ENCODE measurements around the gene DAPK1. TPM values are rescaled to one million over a fixed set of nuclear protein-coding genes. Genes with fewer than 3 reads are reported as not detected.
A peak's percentile ranks its signal among the peaks of the same experiment; 100 is the strongest.

DAPK1 gene
- total and polyA plus RNA-seq, 3 experiments from 2014 or later: 3.7 to 4.3 TPM; not detected in 1

GRCh38 chr9:87618226-87618625, 120.6 kb downstream of the DAPK1 start:
- Mint-ChIP-seq H3K36me3 (no peaks in the 10 kb centered on the region), H3K4me3 (no peak overlapping the region), H3K27me3 (peaks cover 3 to 6% of the 10 kb centered on the region in 2 donors), H3K27ac (no peak overlapping the region), H3K4me1 (no peaks in the 10 kb centered on the region), H3K9me3 (peaks cover 0 to 2% (median 0%) of the 10 kb centered on the region in 5 donors)
- DNase-seq: no peak
- ChIA-PET CTCF (no interaction called here), POLR2A (no interaction called here)
- Histone ChIP-seq H3K27me3 (ENCODE audit: insufficient read depth, low read length, poor library complexity, severe bottlenecking) (no peaks in the 10 kb centered on the region), H3K9me3 (ENCODE audit: low read length) (no peaks in the 10 kb centered on the region), H3K4me3 (ENCODE audit: low read length) (no peak overlapping the region), H3K27ac (ENCODE audit: low read depth, low read length) (no peak overlapping the region), H3K4me1 (ENCODE audit: insufficient read depth, low read length) (no peaks in the 10 kb centered on the region), H3K36me3 (ENCODE audit: insufficient read depth, low read length) (no peaks in the 10 kb centered on the region)

DNA sequence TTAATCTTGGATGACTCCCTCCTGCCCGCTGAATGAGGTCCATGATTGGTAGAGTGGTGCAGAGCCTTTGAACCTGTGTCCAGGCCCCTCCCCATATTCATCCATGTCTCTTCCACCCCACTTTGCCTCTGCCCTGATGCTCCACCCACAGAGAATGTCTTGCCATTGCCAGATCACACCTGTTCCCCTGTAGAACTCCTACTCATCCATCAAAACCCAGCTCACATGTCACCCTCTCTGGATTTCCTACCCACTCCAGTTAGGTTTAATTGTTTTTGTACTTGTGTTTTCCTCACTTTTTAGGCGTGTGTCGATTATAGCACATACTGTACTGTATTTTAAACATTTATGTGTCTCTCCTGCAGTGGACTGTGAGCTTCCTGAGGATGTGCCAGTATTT, 121.3 kb downstream of the DAPK1 start:
- H3K4me1 ChIP-seq (ENCODE audit: insufficient read depth, low read length): no peaks in the 10 kb centered on the region
- Mint-ChIP-seq H3K27ac (no peak overlapping the region), H3K9me3 (peaks cover 0 to 2% (median 0%) of the 10 kb centered on the region in 5 donors), H3K36me3 (no peaks in the 10 kb centered on the region), H3K4me1 (no peaks in the 10 kb centered on the region), H3K27me3 (peaks cover 3 to 6% of the 10 kb centered on the region in 2 donors), H3K4me3 (no peak overlapping the region)
- H3K36me3 ChIP-seq (ENCODE audit: insufficient read depth, low read length): no peaks in the 10 kb centered on the region
- H3K27ac ChIP-seq (ENCODE audit: low read depth, low read length): no peak overlapping the region
- H3K27me3 ChIP-seq (ENCODE audit: insufficient read depth, low read length, poor library complexity, severe bottlenecking): no peaks in the 10 kb centered on the region
- H3K9me3 ChIP-seq (ENCODE audit: low read length): no peaks in the 10 kb centered on the region
- H3K4me3 ChIP-seq (ENCODE audit: low read length): no peak overlapping the region
- POLR2A ChIA-PET: no interaction called here
- DNase-seq: no peak
- CTCF ChIA-PET: no interaction called here

DNA sequence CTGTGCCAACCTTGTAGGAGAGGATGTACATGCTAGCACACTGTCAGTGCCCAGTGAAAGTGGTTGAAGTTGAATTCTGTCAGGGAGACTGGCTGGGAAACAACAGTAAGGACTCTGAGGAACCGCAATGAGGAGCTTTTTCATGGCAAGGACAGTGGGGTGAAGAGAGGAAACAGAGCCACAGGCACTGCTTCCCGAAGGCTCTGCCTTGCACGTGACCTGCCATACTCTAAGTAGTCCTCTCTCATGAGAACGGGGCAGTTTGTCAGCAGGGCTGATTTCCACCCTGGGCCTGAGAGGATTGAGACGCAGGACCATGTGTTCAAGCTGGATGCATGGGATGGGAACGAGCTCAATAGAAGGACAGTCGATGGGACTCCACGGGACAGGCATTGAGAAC, 121.7 kb downstream of the DAPK1 start:
- POLR2A ChIA-PET: no interaction called here
- H3K4me1 Mint-ChIP-seq: no peaks in the 10 kb centered on the region

DNA sequence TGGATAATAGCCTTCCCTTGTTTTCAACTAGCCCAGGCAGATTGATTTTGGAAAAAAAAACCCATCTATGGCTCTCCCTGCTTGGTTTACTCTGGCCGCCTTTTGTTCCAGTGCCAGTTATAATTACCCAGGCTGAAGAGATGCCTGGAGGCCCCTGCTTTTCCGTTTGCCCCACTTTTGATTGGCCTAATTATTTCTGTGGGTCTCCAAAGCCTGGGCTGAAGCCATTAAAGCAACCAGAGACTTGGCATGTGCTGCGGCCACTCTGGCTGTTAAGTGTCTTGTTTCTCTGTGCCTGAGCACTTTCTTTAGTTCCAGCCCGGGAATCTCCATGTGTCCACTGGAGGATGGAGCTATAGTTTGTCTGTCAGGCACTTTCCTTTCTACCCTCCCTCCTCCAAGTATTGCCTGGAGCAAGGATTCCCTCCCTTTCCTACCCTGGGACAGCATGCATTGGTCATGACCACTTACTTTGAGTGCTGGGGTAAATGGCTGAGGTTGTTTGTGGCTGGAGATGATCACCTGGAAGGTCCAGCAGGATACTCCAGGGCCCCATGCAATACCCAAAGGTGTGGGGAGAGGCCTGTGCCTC, 123.2 kb downstream of the DAPK1 start:
- CTCF ChIA-PET: no interaction called here
- Mint-ChIP-seq H3K27ac (no peak overlapping the region), H3K4me3 (no peak overlapping the region), H3K27me3 (peaks cover 3 to 6% of the 10 kb centered on the region in 2 donors), H3K9me3 (peaks cover 0 to 3% (median 2%) of the 10 kb centered on the region in 5 donors), H3K4me1 (no peaks in the 10 kb centered on the region), H3K36me3 (no peaks in the 10 kb centered on the region)
- H3K9me3 ChIP-seq (ENCODE audit: low read length): no peaks in the 10 kb centered on the region
- no peak overlapping the region for H3K4me3 ChIP-seq (ENCODE audit: low read length)
- H3K4me1 ChIP-seq (ENCODE audit: insufficient read depth, low read length): no peaks in the 10 kb centered on the region
- no peaks in the 10 kb centered on the region for H3K27me3 ChIP-seq (ENCODE audit: insufficient read depth, low read length, poor library complexity, severe bottlenecking)
- POLR2A ChIA-PET: no interaction called here
- no peak for DNase-seq
- H3K36me3 ChIP-seq (ENCODE audit: insufficient read depth, low read length): no peaks in the 10 kb centered on the region
- no peak overlapping the region for H3K27ac ChIP-seq (ENCODE audit: low read depth, low read length)

More for the DNA sequence above, 121.7 kb downstream of the DAPK1 start:
- no peak overlapping the region for H3K4me3 ChIP-seq (ENCODE audit: low read length)
- Mint-ChIP-seq H3K9me3 (peaks cover 0 to 2% (median 0%) of the 10 kb centered on the region in 5 donors), H3K27me3 (peaks cover 3 to 6% of the 10 kb centered on the region in 2 donors), H3K4me3 (no peak overlapping the region), H3K36me3 (no peaks in the 10 kb centered on the region), H3K27ac (no peak overlapping the region)
- CTCF ChIA-PET: no interaction called here
- DNase-seq: no peak
- H3K27ac ChIP-seq (ENCODE audit: low read depth, low read length): no peak overlapping the region
- no peaks in the 10 kb centered on the region for H3K36me3 ChIP-seq (ENCODE audit: insufficient read depth, low read length)
- H3K9me3 ChIP-seq (ENCODE audit: low read length): no peaks in the 10 kb centered on the region
- no peaks in the 10 kb centered on the region for H3K27me3 ChIP-seq (ENCODE audit: insufficient read depth, low read length, poor library complexity, severe bottlenecking)
- H3K4me1 ChIP-seq (ENCODE audit: insufficient read depth, low read length): no peaks in the 10 kb centered on the region

GRCh38 chr9:87622098-87622497, 124.4 kb downstream of the DAPK1 start:
- no peak overlapping the region for H3K4me3 ChIP-seq (ENCODE audit: low read length)
- H3K4me1 Mint-ChIP-seq: no peaks in the 10 kb centered on the region
- H3K27me3 ChIP-seq (ENCODE audit: insufficient read depth, low read length, poor library complexity, severe bottlenecking): no peaks in the 10 kb centered on the region
- H3K36me3 ChIP-seq (ENCODE audit: insufficient read depth, low read length): no peaks in the 10 kb centered on the region
- no peak for DNase-seq
- peaks cover 3 to 6% of the 10 kb centered on the region in 2 donors for H3K27me3 Mint-ChIP-seq
- no peak overlapping the region for H3K27ac Mint-ChIP-seq
- peaks cover 0 to 3% (median 2%) of the 10 kb centered on the region in 5 donors for H3K9me3 Mint-ChIP-seq
- no peak overlapping the region for H3K27ac ChIP-seq (ENCODE audit: low read depth, low read length)
- CTCF ChIA-PET: no interaction called here
- peak overlapping the region in 1 of 7 donors; percentile 71 for H3K4me3 Mint-ChIP-seq
- POLR2A ChIA-PET: no interaction called here
- no peaks in the 10 kb centered on the region for H3K9me3 ChIP-seq (ENCODE audit: low read length)
- no peaks in the 10 kb centered on the region for H3K36me3 Mint-ChIP-seq
- no peaks in the 10 kb centered on the region for H3K4me1 ChIP-seq (ENCODE audit: insufficient read depth, low read length)

- ChIA-PET CTCF (no interaction called here), POLR2A (no interaction called here)
- H3K27me3 ChIP-seq (ENCODE audit: insufficient read depth, low read length, poor library complexity, severe bottlenecking): no peaks in the 10 kb centered on the region
- no peak overlapping the region for H3K27ac Mint-ChIP-seq
- H3K36me3 ChIP-seq (ENCODE audit: insufficient read depth, low read length): no peaks in the 10 kb centered on the region
- H3K9me3 Mint-ChIP-seq: peaks cover 0 to 5% (median 2%) of the 10 kb centered on the region in 5 donors
- no peaks in the 10 kb centered on the region for H3K4me1 ChIP-seq (ENCODE audit: insufficient read depth, low read length)
- no peaks in the 10 kb centered on the region for H3K4me1 Mint-ChIP-seq
- no peak overlapping the region for H3K4me3 Mint-ChIP-seq
- DNase-seq: no peak
- no peaks in the 10 kb centered on the region for H3K9me3 ChIP-seq (ENCODE audit: low read length)
- H3K27me3 Mint-ChIP-seq: peaks cover 2 to 6% of the 10 kb centered on the region in 2 donors
- H3K36me3 Mint-ChIP-seq: no peaks in the 10 kb centered on the region
- H3K4me3 ChIP-seq (ENCODE audit: low read length): no peak overlapping the region
- no peak overlapping the region for H3K27ac ChIP-seq (ENCODE audit: low read depth, low read length)
Observed at GRCh38 chr9:87622923-87623322, 125.3 kb downstream of the DAPK1 start.

GRCh38 chr9:87628346-87628745, 130.7 kb downstream of the DAPK1 start:
- CTCF ChIA-PET: no interaction called here
- DNase-seq: no peak
- Mint-ChIP-seq H3K27ac (no peak overlapping the region), H3K4me1 (no peaks in the 10 kb centered on the region), H3K9me3 (peaks cover 0 to 3% (median 3%) of the 10 kb centered on the region in 5 donors), H3K27me3 (no peaks in the 10 kb centered on the region), H3K36me3 (no peaks in the 10 kb centered on the region), H3K4me3 (no peak overlapping the region)
- no peaks in the 10 kb centered on the region for H3K36me3 ChIP-seq (ENCODE audit: insufficient read depth, low read length)
- no peak overlapping the region for H3K4me3 ChIP-seq (ENCODE audit: low read length)
- no peaks in the 10 kb centered on the region for H3K4me1 ChIP-seq (ENCODE audit: insufficient read depth, low read length)
- POLR2A ChIA-PET: no interaction called here
- no peak overlapping the region for H3K27ac ChIP-seq (ENCODE audit: low read depth, low read length)
- no peaks in the 10 kb centered on the region for H3K27me3 ChIP-seq (ENCODE audit: insufficient read depth, low read length, poor library complexity, severe bottlenecking)
- H3K9me3 ChIP-seq (ENCODE audit: low read length): no peaks in the 10 kb centered on the region

DNA sequence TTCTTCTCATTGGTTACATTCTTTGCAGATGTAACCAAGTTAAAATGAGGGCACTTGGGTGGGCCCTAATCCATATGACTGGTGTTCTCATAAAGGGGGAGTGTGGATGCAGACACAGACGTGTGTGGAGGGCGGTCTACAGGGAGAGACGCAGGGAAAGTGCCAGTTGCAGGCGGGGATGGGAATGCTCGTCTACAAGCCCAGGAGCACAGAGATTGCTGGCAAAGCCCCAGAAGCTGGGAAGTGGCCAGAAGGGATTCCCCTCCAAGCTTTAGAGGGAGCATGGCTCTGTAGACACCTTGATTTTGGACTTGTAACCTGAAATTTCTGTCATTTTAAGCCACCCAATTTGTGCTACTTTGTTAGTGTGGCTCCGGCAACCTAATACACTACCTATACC, 131.4 kb downstream of the DAPK1 start:
- Mint-ChIP-seq H3K36me3 (no peaks in the 10 kb centered on the region), H3K4me1 (no peaks in the 10 kb centered on the region), H3K9me3 (peaks cover 0 to 3% (median 3%) of the 10 kb centered on the region in 5 donors), H3K27me3 (no peaks in the 10 kb centered on the region), H3K4me3 (peak overlapping the region in 1 of 7 donors; percentile 50), H3K27ac (no peak overlapping the region)
- CTCF ChIA-PET: no interaction called here
- Histone ChIP-seq H3K4me1 (ENCODE audit: insufficient read depth, low read length) (no peaks in the 10 kb centered on the region), H3K36me3 (ENCODE audit: insufficient read depth, low read length) (no peaks in the 10 kb centered on the region), H3K27ac (ENCODE audit: low read depth, low read length) (no peak overlapping the region), H3K27me3 (ENCODE audit: insufficient read depth, low read length, poor library complexity, severe bottlenecking) (no peaks in the 10 kb centered on the region), H3K9me3 (ENCODE audit: low read length) (no peaks in the 10 kb centered on the region), H3K4me3 (ENCODE audit: low read length) (no peak overlapping the region)
- POLR2A ChIA-PET: no interaction called here
- DNase-seq: no peak

All from CD8-positive, alpha-beta memory T cell (primary cell).